ENCODE measurements around the gene SLX1A.
"Not testable (repeated sequence)": the region's sequence is repeated elsewhere in the genome, so short reads cannot be mapped to it uniquely, and the experiment has no call there.

DNA sequence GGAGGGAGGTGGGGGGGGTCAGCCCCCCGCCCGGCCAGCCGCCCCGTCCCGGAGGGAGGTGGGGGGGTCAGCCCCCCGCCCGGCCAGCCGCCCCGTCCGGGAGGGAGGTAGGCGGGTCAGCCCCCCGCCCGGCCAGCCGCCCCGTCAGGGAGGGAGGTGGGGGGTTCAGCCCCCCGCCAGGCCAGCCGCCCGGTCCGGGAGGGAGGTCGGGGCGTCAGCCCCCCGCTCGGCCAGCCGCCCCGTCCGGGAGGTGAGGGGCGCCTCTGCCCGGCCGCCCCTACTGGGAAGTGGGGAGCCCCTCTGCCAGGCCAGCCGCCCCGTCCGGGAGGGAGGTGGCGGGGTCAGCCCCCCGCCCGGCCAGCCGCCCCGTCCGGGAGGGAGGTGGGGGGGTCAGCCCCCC, 24.3 kb upstream of the SLX1A start:
- TF ChIP-seq ZBTB21 (CRISPR knock-in tag; IDR thresholded peaks at IDR 0.05; ENCODE audit: borderline replicate concordance); CREB1 (CRISPR knock-in tag; IDR thresholded peaks at IDR 0.05); CTCF (IDR thresholded peaks at IDR 0.05); HMGA2 (CRISPR knock-in tag; IDR thresholded peaks at IDR 0.05); ESRRA (CRISPR knock-in tag; IDR thresholded peaks at IDR 0.05; ENCODE audit: borderline replicate concordance); ETV6 (CRISPR knock-in tag; IDR thresholded peaks at IDR 0.05); AFF4 (CRISPR knock-in tag; IDR thresholded peaks at IDR 0.05; ENCODE audit: borderline replicate concordance): not testable (repeated sequence)
